Esophagus (tissue), 2 donors: ENCODE data around the gene PDE2A. TPM values are rescaled to one million over a fixed set of nuclear protein-coding genes. Genes with fewer than 3 reads are reported as not detected.

Experiments used
- H3K27ac ChIP-seq, 2 donors: one replicate each; pipeline ENCODE4 v1.5.1; 2013; ENCODE audit warnings: low read depth in 2 of 2, mild to moderate bottlenecking in 2 of 2, inconsistent platforms in 1 of 2, low read length in 1 of 2, moderate library complexity in 1 of 2
- H3K27me3 ChIP-seq, 2 donors: one replicate each; pipeline ENCODE4 v1.6.1; 2013; ENCODE audit warnings: low read length in 2 of 2, control low read depth in 1 of 2, mild to moderate bottlenecking in 1 of 2; ENCODE audit not compliant: insufficient read depth in 2 of 2, control insufficient read depth in 1 of 2
- H3K36me3 ChIP-seq, 2 donors: one replicate each; pipeline ENCODE4 v1.6.1; 2013; ENCODE audit warnings: low read length in 1 of 2; ENCODE audit not compliant: control insufficient read depth in 2 of 2, insufficient read depth in 2 of 2
- H3K4me1 ChIP-seq, 2 donors: one replicate each; pipeline ENCODE4 v1.6.1; 2013; ENCODE audit warnings: low read length in 1 of 2; ENCODE audit not compliant: control insufficient read depth in 2 of 2, insufficient read depth in 2 of 2
- H3K4me3 ChIP-seq, 2 donors: one replicate each; pipeline ENCODE4 v1.5.1; 2013; ENCODE audit warnings: low read length in 2 of 2, mild to moderate bottlenecking in 2 of 2, low read depth in 1 of 2, moderate library complexity in 1 of 2
- H3K9me3 ChIP-seq, 2 donors: one replicate each; pipeline ENCODE4 v1.6.1; 2013; ENCODE audit warnings: mild to moderate bottlenecking in 2 of 2, low read depth in 1 of 2, low read length in 1 of 2, moderate library complexity in 1 of 2; ENCODE audit not compliant: control insufficient read depth in 2 of 2, insufficient read depth in 1 of 2
- WGBS, 2 donors: extraction: QIAGEN DNeasy Blood & Tissue Kit; methylation state at CpG; one replicate each; pipeline ENCODE4 v1.1.7; 2013; 5-methylcytosine and 5-hydroxymethylcytosine counted together
- polyA plus RNA-seq, 2 donors: library from polyadenylated mRNA; stranded (reverse); fragments of 200-250 nt; gene quantifications; one replicate each; pipeline ENCODE4 v1.2.3, GENCODE V29; 2013
- donor health status: healthy with polysubstance abuse.
- donor health status: Bipolar disorder and iron deficiency.

The PDE2A gene
- polyA plus RNA-seq, 2 donors, result 6.9 to 7.6 TPM

DNA sequence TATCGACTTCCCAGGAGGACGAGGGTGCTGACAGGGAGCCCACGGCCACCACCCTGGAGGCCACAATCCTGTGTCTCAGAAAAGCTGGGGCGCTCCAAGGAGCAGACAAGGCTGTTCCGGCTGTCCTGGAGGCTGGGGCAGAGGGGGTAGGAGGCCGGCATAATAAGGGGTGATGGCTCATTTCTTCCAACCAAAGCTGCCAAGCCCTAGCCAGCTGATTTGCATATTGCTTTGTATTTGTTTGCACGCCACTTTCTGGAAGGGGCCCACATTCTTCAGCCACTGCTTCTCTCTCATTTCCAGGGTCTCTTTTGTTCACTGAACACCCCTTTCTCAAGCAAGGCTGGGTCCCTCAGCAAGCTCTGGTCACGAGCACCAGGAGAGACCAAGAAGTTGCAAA lies 4.7 kb downstream of the PDE2A start:
- 65 to 72% methylated on average over 8 of the region's 8 CpGs for WGBS, 2 donors

DNA sequence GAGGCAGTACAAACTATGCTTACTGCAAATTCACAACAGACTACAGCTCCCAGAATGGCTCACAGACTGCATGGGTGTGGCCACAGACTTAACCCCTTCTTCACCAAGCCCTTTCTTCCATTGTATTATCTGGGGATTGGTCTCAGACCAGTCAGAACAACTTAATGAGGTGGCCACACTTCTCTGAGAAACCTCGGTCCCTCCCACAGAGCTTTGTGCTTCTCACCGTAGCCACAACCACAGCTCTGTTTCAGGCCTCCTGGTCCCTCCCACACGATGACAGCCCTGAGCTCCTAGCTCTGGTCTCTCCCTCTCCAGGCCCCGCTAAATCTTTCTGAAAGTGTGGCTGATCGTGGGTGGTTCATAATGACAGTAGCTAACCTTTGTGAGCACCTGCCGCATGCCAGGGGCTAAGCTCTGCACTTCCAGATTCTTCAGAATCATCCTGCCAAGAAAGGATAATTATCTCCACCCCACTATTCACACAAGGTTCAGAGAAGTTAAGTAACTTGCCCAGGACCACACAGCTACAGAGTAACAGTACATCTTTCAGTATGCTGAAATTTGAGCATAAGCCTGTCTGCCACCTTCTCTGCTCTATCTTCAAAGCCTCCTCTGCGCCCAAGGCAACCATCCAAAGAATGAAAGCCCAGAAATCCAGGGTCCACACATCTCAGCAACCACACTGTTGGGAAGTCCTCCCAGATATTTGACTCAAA lies 5.4 kb downstream of the PDE2A start:
- peaks cover 0 to 4% of the 10 kb centered on the region in 2 donors for H3K27me3 ChIP-seq
- H3K4me1 ChIP-seq, result no peaks in the 10 kb centered on the region
- WGBS, 2 donors, result 46% methylated on average over 7 of the region's 7 CpGs

More for the DNA sequence above, 4.7 kb downstream of the PDE2A start:
- Histone ChIP-seq H3K27ac (no peak overlapping the region), H3K9me3 (peaks cover 0 to 7% of the 10 kb centered on the region in 2 donors), H3K4me3 (no peak overlapping the region), H3K36me3 (no peaks in the 10 kb centered on the region), H3K4me1 (no peaks in the 10 kb centered on the region), H3K27me3 (peaks cover 0 to 4% of the 10 kb centered on the region in 2 donors)

DNA sequence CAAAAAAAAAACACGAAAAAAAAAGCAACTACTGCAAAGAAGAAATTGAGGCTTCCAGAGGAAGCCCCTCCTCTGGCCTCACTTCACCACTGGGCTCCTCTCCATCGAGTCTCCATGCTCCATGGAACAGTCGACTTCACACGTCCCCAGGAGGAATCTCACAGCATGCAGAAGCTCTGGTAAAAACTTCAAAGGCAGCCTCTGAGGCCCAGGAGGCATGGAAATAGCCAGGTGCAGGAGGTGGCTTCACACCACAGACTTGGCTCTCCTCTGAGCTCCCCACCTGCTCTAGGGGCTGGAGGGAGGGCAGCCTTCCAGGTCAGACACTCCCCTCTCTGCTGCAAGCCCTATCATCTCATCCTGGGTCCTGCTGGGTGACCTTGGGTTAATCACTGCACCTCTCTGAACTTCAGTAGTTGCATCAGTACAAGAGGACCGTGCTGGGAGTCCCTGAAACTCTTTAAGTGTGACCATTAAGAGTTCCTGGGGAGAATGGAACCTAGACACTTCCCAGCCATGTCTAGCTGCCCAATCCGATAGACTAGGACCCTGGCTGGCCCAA lies 8.2 kb downstream of the PDE2A start:
- no peaks in the 10 kb centered on the region for H3K27me3 ChIP-seq
- H3K4me3 ChIP-seq, result no peak overlapping the region
- WGBS, 2 donors, result 36 to 41% methylated on average over 6 of the region's 6 CpGs
- no peaks in the 10 kb centered on the region for H3K36me3 ChIP-seq
- H3K4me1 ChIP-seq, result no peaks in the 10 kb centered on the region
- peaks cover 0 to 7% of the 10 kb centered on the region in 2 donors for H3K9me3 ChIP-seq
- H3K27ac ChIP-seq, result no peak overlapping the region

More for the DNA sequence above, 5.4 kb downstream of the PDE2A start:
- Histone ChIP-seq H3K4me3 (no peak overlapping the region), H3K36me3 (no peaks in the 10 kb centered on the region), H3K27ac (no peak overlapping the region), H3K9me3 (peaks cover 0 to 7% of the 10 kb centered on the region in 2 donors)

DNA sequence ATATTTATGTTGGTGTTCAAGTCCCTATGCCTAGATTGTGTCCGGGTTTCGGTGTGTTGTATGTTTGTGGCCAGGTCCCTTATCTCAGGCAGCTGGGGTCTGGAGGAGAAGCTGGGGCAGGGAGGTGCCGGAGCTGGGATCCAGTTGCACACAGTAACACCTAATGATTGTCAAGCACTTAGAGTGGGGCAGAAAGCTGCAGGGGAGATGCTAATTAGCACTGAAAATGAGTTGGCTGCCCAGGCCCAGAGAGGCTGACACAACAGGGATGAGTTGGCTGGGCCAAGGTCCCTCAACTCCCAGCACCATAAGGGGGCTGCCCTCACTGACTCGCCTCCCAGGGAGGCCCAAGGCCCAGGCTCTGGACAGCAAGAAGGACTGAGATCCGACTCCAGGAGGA lies 12.2 kb downstream of the PDE2A start:
- H3K27me3 ChIP-seq, result no peaks in the 10 kb centered on the region
- WGBS, 2 donors, result 79% methylated on average over 5 of the region's 5 CpGs
- H3K36me3 ChIP-seq, result no peaks in the 10 kb centered on the region
- no peak overlapping the region for H3K4me3 ChIP-seq
- no peaks in the 10 kb centered on the region for H3K9me3 ChIP-seq
- no peaks in the 10 kb centered on the region for H3K4me1 ChIP-seq
- H3K27ac ChIP-seq, result no peak overlapping the region

DNA sequence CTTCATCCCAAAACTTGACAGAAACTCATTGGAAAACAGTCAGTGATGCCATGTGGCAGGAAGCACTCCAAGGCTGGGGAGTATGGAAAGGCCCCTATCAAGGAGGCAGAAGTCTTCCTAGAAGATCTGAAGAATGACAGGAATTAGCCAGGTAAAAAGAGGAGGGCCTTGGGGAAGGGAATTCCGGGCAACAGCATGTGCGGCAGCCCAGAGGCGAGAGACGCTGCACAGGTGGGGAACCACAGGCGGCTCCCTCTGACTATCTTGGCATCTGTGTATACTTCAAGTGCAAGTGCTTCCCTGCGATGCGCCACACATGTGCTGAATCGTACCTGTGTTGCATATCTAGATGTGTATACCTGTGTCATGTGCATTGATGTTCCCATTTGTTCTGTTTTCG lies 12.7 kb downstream of the PDE2A start:
- Histone ChIP-seq H3K27ac (no peak overlapping the region), H3K4me1 (no peaks in the 10 kb centered on the region), H3K36me3 (no peaks in the 10 kb centered on the region), H3K27me3 (no peaks in the 10 kb centered on the region), H3K9me3 (no peaks in the 10 kb centered on the region), H3K4me3 (no peak overlapping the region)
- 81 to 85% methylated on average over 9 of the region's 9 CpGs for WGBS, 2 donors

DNA sequence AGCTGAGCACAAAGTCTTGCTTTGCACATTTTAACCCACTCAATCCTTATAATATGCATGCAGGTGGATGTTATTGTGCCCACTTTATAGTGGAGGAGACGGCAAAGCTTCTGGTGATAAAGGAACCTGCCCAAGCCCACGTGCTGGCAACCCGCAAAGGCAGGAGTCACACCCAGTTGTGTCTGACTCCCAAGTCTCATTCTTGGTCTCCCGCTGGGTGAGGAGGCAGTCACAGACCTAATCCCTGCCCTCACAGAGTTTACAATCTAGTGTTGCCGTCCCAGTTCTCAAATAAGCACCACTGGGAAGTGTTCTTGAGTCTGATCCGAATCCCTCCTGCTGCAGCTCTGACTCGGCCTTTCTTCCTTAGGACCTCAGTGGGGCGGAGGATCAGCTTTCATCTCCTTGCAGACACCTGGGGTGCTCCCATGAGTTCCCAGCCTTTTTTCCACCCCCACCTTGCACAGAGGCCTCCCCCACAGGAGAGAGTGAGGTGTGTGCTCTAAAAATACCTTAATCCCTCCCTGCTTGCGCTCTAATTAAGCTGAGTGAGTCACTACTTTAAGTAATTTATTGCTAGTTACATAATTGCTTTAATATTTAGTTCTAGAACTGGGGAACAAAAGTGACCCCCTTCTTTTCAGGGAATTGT lies 15.1 kb downstream of the PDE2A start:
- Histone ChIP-seq H3K27me3 (no peaks in the 10 kb centered on the region), H3K27ac (no peak overlapping the region), H3K36me3 (no peaks in the 10 kb centered on the region), H3K9me3 (no peaks in the 10 kb centered on the region), H3K4me1 (no peaks in the 10 kb centered on the region), H3K4me3 (no peak overlapping the region)
- 76 to 77% methylated on average over 9 of the region's 9 CpGs for WGBS, 2 donors

DNA sequence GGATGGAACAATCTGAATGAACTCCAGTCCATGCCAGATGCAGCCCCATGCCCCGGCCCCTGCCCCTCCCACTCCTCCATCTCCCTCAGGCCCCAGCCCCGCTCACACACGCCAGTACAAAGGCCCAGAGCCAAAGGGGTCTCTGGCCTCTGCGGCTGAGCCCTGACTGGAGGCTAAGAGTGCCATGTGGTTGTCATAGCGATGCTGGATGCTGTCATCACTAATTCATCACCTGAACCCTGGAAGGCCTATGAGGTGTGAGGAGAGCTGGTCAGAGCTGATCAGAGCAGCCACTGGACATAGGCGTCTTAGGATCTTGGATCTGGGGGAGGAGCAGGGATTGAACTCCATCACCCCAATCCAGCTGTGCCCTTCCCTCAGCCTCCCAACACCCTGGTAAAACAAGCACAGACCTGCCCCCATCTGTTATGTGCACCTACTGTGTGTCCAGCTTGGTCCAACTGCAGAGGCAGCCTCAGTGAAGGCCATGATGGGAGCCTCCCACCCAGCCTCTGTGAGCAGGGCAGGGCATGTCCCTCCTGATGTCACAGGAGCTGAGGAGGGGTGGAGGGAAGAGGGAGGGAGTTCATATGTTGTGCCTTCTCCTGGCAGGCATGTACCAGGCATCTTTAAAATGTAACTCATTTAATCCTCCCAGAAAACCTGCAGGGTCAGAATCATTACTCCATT lies 16.7 kb downstream of the PDE2A start:
- Histone ChIP-seq H3K4me3 (no peak overlapping the region), H3K9me3 (no peaks in the 10 kb centered on the region), H3K27me3 (no peaks in the 10 kb centered on the region), H3K27ac (no peak overlapping the region), H3K36me3 (no peaks in the 10 kb centered on the region), H3K4me1 (no peaks in the 10 kb centered on the region)
- WGBS, 2 donors, result 73 to 79% methylated on average over 6 of the region's 6 CpGs

DNA sequence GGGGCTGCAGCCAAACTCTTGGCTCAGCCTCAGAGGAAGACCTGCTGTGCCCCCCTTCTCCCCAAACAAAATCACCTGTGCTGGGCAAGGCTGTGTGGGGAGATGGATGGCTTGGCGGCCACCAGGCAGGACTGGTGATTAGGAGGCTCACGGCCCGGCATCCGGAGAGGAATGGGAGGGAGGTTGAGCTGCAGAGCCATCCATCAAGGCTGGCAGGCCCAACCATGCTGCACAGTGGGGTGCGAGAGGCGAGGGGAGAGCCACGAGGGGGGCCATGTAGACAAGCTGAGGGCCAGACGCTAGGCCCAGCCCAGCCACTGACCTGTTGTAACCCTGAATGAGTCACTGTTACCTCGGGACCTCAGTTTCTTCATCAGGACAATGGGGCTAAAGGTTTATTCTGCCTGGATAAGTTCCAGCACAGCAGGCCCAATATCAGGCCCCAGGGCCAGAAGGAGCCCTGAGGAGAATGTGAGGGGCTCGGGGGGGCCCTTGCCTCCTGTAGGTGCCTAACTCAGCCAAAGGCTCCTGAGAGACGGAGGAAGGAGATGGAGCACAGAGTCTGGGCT lies 18.2 kb downstream of the PDE2A start:
- no peak overlapping the region for H3K27ac ChIP-seq
- no peak overlapping the region for H3K4me3 ChIP-seq
- no peaks in the 10 kb centered on the region for H3K27me3 ChIP-seq
- no peaks in the 10 kb centered on the region for H3K4me1 ChIP-seq
- H3K36me3 ChIP-seq, result no peaks in the 10 kb centered on the region
- 68 to 69% methylated on average over 11 of the region's 11 CpGs for WGBS, 2 donors
- no peaks in the 10 kb centered on the region for H3K9me3 ChIP-seq

DNA sequence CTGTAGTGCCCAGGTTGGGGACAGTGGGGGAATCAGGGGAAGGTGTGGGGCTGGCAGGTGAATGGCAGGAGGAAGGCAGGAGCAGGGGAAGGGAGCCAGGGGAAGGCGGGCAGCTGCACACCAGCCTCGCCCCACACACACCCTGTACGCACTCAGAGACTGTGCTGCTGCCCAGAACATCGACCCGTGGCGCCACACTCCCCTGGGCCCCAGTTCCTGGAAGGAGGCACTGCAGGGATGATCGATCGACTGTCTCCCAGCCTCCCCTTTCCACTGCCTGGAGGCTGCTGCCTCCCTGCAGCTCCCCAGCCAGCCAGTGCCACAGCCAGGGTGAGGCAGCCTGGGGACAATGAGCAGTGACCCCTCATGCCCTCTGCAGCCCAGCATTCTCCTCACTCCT lies 19.2 kb downstream of the PDE2A start:
- H3K27ac ChIP-seq, result no peak overlapping the region
- no peaks in the 10 kb centered on the region for H3K4me1 ChIP-seq
- H3K36me3 ChIP-seq, result no peaks in the 10 kb centered on the region
- no peaks in the 10 kb centered on the region for H3K9me3 ChIP-seq
- H3K4me3 ChIP-seq, result no peak overlapping the region
- H3K27me3 ChIP-seq, result no peaks in the 10 kb centered on the region
- WGBS, 2 donors, result 62 to 67% methylated on average over 8 of the region's 8 CpGs
